Measurements from ENCODE around the gene EIF6. TPM values are rescaled to one million over a fixed set of nuclear protein-coding genes. Genes with fewer than 3 reads are reported as not detected.

Gene EIF6
- total RNA-seq, 1 donor from 2014 or later: 88.0 TPM

DNA sequence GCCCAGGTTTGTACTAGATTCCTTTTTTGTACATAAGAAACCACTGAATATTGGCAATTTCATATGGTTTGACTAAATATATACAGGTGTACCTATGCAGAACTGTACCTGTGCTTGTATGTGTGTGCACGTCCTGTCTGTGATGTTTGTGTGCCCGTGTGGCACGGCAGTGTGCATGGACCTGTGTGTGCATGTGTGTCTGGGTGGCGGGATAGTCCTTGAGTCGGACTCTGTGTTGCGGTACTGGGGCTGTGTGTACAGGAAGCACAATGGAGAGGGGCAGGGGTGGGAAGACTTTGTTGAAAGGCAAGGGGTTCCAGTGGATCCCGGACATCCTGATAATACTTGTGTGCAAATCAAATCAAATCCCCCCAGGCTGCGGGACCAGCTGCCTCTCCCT, 11.1 kb upstream of the EIF6 start:
- no peak for DNase-seq (ENCODE audit: low read depth)

DNA sequence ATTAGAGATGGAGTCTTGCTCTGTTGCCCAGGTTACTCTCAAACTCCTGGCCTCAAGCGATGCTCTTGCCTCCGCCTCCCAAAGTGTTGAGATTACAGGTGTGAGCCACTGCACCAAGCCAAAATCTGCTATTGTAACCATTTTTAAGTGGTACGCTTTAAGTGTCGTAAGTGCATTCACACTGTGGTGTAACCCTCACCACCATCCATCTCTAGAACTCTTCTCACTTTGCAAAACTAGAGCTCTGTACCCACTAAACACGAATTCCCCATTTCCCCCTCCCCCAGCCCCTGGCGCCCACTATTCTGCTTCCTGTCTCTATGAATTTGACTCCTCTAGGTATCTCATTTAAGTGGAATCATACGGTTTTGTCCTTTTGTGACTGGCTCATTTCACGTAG, 10.5 kb upstream of the EIF6 start:
- no peak for DNase-seq (ENCODE audit: low read depth)

- DNase-seq (ENCODE audit: low read depth): no peak
These were observed 9.7 kb upstream of the EIF6 start for GRCh38 chr20:35294293-35294685.

DNA sequence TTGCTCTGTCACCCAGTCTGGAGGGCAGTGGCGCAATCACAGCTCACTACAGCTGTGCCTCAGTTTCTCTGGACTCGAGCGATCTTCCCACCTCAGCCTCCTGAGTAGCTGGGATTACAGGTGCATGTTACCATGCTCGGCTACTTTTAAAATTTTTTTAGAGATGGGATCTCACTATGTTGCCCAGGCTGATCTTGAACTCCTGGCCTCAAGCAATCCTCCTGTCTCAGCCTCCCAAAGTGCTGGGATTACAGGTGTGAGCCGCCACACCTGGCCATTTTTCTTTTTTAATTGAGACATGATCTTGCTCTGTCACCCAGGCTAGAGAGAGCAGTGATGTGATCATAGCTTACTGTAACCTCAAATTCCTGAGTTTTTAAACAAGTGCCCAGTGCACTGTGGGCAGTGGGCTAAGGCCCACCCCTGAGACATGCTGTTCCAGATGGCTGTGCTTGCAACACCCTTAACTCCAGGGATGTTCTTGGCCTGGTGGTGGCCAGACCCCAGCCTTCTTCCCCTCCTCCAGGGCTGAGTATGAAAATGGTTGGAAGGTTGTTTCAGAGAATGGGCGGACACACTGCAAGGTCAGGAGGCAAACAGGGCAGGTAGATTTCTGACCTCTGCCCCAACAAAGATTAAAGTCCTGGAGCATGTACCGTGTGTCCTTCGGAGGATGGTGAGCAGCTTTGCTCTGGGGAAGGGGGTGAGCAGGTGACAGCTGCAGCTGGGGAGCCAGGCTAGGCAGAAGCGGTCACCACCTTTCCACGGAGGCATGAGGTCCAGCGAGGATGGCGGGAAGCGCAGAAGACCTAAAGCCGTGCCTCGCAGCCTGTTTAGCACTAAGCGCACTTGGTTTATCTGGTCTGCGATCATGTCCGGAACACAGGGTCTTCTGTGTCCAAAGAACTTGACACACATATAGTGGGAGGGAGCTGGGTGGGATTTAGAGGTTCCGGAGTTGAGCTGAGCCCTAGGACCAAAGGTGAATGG, 9.0 kb upstream of the EIF6 start:
- no peak for DNase-seq (ENCODE audit: low read depth)

GRCh38 chr20:35292504-35293285, 8.1 kb upstream of the EIF6 start:
- no peak for DNase-seq (ENCODE audit: low read depth)

GRCh38 chr20:35291654-35292503, 7.3 kb upstream of the EIF6 start, which contains the start of gene FAM83C:
FAM83C (minus strand) TSS chr20:35292425; CDS start chr20:35292304, 121 bp downstream.
- DNase-seq (ENCODE audit: low read depth): no peak

GRCh38 chr20:35290887-35291417, 6.4 kb upstream of the EIF6 start:
- DNase-seq (ENCODE audit: low read depth): no peak

GRCh38 chr20:35290186-35290886, 5.8 kb upstream of the EIF6 start:
- DNase-seq (ENCODE audit: low read depth): no peak

DNA sequence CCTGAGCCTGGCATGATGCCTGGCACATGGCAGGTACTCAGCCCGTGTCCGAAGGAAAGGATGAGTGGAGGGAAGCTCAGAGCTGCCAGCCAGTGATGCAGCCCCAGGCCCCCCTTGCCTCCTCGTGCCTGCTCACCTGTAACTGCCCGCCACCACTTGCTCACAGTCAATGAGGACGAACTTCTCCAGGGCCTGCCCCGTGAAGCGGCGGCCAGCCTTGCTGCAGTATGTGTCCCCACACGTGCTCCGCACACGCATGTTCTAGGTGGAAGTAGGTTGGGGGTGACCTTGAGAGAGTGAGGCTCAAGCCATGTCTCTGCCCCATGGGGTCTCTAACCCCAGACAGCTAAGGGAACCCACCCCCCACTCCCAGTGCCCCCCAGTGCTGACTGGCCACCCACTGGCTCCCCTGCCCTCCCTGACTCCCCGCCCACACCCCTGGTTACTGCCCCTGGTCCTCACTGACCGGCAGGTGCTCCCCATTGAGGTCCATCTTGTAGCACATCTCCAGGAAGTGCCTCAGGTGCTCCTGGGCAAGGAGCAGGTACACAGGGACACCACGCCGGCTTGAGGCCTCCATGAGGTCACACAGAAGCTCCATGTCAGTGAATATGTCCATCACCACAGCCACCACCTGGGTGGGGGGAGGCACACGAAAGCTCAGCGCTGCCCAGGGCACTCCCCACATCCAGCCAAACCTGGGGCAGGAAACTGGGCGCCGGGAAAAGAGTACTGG, 3.9 kb upstream of the EIF6 start:
- DNase-seq (ENCODE audit: low read depth): no peak

DNA sequence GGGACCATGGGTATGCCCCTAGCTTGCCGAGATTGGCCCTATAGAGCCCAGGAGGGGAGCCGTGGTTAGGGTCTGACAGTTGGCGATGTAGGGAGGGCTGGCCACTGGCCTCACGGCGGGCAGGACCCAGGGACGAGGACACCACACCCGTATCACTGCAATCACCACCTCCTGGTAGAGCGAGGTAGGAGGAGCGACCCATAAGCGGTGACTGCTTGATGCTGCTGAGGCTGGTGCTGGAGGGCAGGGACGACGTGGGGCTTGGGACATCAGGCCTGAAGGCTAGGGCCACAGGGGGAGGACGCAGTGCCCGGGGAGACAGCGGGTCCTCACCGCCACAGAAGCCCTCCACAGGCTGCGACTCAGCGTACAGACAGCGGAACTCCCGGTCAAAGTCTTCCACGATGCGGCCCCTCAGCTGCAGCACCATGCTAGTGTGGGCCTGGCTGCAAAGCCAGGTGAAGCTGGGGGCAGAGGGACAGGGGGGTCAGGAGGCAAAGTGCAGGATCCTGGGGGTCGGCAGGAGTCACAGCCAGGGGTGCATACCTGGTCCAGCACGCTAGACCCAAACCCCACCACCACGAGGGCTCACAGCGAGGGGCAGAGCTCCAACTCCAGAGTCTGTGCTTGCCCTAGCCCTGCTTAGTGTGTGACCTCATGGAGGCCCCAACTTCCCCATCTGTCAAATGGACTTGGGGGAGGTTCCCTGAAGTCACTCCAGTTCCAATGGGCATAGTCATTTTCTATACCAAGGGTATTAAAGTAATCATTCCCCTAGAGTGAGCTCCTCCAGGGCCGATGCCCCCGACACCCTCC, 3.1 kb upstream of the EIF6 start:
- DNase-seq (ENCODE audit: low read depth): no peak

GRCh38 chr20:35286899-35287508, 2.4 kb upstream of the EIF6 start:
- no peak for DNase-seq (ENCODE audit: low read depth)

DNA sequence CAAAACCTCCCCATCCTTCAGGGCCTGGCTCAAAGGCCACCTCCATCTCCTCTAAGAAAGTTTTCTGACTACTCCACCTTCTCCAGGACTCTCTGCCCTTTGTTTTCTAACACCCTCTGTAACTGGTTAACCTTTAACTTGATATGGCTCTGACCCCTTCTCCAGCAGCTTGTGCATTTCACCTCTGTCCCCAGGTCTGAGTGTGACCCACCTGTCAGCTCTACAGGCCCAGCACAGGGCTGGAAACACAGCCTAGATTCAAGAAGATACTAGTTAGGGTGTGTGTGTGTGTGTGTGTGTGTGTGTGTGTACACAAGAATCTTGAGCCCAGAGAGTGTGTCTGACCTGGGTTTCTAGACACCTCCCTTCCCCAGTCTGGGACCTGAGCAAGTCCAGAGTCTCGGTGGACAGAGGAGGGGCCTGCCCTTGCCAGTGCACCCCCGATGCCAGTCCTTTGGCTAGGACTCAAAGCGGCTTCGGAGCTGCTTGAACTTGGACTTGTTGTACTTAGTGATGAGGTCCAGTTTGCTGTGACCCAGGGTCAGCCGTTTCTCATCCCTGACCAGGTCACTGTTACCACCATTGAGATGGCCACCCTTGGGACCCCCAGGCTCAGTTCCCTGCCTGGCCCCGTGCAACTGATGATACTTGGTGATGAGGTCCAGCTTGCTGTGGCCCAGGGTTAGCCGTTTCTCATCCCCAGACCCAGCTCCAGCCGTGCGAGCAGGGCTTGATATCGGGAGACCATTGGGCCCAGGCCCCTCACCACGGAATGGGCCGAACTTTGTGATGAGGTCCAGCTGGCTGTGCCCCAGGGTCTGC, 1.7 kb upstream of the EIF6 start:
- no peak for DNase-seq (ENCODE audit: low read depth)

GRCh38 chr20:35285806-35286076, 1.2 kb upstream of the EIF6 start:
- no peak for DNase-seq (ENCODE audit: low read depth)

DNA sequence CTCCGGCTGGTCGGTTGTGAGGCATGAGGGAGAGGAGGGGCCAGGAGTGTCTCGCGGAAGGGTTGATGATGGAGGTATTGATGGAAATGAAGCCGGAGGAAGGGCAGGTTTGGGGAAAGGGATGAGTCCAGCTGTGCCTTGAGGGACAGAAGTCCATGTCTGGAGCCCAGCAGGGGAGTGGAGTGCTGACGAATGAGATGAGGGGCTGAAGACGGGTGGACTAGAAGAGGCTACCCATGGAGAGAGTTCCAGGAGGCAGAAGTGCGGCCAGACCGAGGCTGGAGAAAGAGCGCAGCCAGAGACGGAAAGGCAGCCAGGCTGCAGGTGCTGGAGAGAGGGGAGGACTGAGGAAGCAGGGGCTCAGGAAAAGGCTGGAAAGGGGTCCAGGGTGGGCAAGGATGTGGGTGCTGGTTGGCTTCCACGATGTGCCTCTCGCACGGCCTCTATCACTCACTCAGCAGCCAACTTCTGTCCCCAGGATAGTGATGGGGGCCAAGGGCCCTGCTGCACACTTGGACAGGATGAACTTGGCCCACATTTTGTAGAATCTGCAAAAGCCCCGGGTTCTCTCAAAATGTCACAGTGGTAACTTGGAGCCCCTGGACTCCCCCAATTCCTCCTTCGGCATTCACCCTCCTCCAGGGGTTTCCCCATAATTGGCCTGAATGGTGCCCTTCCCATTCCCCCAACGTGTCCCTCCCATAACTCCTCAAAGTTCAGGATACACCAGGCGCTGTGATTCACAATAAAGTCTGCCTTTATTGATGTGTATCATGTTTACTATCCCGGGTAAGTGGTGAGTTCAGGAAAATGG, 627 bp upstream of the EIF6 start:
- no peak for DNase-seq (ENCODE audit: low read depth)

DNA sequence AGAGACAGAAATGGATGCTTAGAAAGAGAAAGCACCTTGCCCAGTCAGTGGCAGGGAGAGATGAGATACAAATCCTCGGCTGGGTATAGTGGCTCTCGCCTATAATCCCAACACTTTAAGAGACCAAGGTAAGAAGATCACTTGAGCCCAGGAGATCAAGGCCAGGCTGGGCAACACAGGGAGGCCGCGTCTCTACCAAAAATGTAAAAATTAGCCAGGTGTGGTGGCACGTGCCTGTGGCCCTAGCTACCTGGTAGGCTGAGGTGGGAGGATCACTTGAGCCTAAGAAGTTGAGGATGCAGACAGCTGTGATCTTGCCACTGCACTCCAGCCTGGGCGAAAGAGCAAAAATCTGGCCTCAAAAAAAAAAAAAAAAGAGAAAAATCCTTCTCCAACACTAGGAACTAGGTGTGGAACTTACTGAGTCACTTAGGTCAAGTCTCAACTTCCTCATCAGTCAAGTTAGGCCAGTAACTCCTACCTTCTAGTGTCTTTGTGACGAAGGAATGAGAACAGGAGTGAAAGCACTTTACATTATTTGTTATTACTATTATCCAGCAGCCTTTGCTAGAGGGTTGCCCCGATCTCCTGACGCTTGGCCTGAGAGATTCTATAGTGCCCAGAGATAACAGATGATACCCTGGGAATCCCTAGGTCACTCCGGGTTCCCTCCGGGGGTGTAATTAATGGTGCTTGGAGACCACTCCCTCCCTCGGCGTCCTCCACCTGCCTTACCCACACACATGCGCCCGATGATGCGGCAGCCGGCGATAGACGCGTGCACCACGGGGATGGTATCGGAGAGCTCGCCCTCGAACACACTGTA, 918 bp downstream of the EIF6 start:
- peak; percentile 40 for DNase-seq (ENCODE audit: low read depth)
